Esophagus muscularis mucosa (tissue), 4 donors: ENCODE data around the gene DCTD. TPM values are rescaled to one million over a fixed set of nuclear protein-coding genes. Genes with fewer than 3 reads are reported as not detected.

Source experiments
- DNase-seq: peaks from one replicate; pipeline ENCODE4 v3.0.0-alpha.2; 2017; ENCODE audit errors: extremely low spot score
- H3K27ac ChIP-seq, 4 donors: fragments of 200-600 bp; sonication (generic); replicated peaks in 1 of 4; 1 replicate in 3 of 4; 2 replicates in 1 of 4; pipeline ENCODE4 v1.5.1; 2016 to 2019; ENCODE audit warnings: mild to moderate bottlenecking in 1 of 4
- H3K27me3 ChIP-seq, 4 donors: fragments of 200-600 bp; sonication (generic); one replicate each; pipeline versions ENCODE4 v1.5.1 to v1.6.0; 2016 to 2019
- H3K36me3 ChIP-seq, 4 donors: fragments of 200-600 bp; sonication (generic); one replicate each; pipeline ENCODE4 v1.5.1; 2016 to 2019
- H3K4me1 ChIP-seq, 4 donors: fragments of 200-600 bp; sonication (generic); one replicate each; pipeline ENCODE4 v1.5.1; 2016 to 2019
- H3K4me3 ChIP-seq, 4 donors: fragments of 200-600 bp; sonication (generic); 1 replicate in 2 of 4; 2 replicates in 2 of 4; pipeline ENCODE4 v1.5.1; 2016 to 2019; ENCODE audit warnings: mild to moderate bottlenecking in 4 of 4, moderate library complexity in 1 of 4
- H3K9me3 ChIP-seq, 4 donors: fragments of 200-600 bp; sonication (generic); 1 replicate in 3 of 4; 2 replicates in 1 of 4; pipeline ENCODE4 v1.5.1; 2016 to 2019
- EP300 ChIP-seq: sonication (generic); formaldehyde crosslinking; IDR thresholded peaks from one replicate; pipeline ENCODE4 v1.6.1; 2017; ENCODE audit warnings: antibody characterized with exemption
- POLR2A ChIP-seq: fragments of 450-650 bp; IDR thresholded peaks from one replicate; pipeline ENCODE4 v1.6.1; 2017; ENCODE audit warnings: antibody characterized with exemption, moderate library complexity, mild to moderate bottlenecking, low read depth
- POLR2AphosphoS5 ChIP-seq, 2 donors: sonication (generic); formaldehyde crosslinking; IDR thresholded peaks; one replicate each; pipeline ENCODE4 v1.6.1; 2017; ENCODE audit warnings: antibody characterized with exemption in 2 of 2
- WGBS: methylation state at CpG from one replicate; pipeline ENCODE4 v1.1.5; 2018; 5-methylcytosine and 5-hydroxymethylcytosine counted together
- intact Hi-C: fragments of 100-400 bp; cut with DNase I; formaldehyde crosslinking; loops from one replicate; pipeline ENCODE4 v1.15.1; 2023
- total RNA-seq, 4 donors: library from RNA; depleted of rRNA; stranded (reverse); fragments of >200 nt; gene quantifications; one replicate each; pipeline versions ENCODE4 v1.1.0 to v1.2.1, GENCODE V29; 2016
- TF ChIP-seq, protein P1 (sequence below), 3 experiments: fragments of 200-600 bp in 2 of 3; fragments of 450-650 bp in 1 of 3; sonication (generic) in 2 of 3; IDR thresholded peaks; one replicate each; pipeline ENCODE4 v1.5.1; 2017 to 2019; ENCODE audit warnings: antibody characterized with exemption in 3 of 3, mild to moderate bottlenecking in 2 of 3, moderate library complexity in 1 of 3

The DCTD gene
- 10 to 100 TPM; 33.6 to 55.3 (median 48.7) TPM for total RNA-seq

DNA sequence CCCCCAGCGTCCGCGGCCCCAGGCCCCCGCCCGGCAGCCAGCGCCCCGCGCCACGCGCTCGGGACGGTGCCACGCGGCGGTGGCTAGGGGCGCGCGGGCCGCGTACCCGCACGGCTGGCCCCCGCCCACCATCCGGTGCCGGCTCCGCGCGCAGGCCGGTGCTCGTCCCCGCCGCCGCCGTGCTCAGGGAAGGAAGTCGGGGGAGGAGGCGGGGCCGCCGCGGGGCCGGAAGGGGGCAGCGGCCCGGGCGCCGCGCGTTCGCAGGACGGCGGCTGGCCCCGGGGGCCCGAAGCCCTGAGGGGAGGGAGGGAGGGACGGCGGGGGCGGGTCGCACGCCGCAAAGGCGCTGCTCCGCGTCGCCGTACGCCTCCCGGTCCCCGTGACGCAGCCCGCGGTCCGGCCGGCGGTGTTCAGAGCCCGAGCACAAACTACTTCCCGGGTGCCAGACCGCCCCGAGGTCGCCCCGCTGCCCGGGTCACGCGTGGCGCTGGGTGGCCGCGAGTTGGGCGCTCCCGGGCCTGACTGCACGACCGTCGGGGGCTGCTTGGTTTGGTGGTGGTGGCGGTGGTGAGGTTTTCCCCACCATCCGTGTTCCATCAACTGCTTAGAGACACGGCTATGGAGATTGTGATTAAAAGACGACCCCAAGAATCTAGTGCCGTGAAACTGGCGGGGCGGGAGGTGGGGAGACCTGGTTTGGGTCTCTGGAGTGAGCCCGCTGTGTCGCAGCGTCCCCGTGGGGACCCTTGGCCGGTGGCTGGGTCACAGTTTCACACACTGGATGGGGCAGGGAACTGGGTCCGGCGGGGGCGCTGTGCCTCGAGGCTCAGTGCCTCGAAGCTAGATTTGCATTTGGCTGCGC is at the start of gene DCTD:
TSS of gene DCTD (minus strand) at position 205 of the 862 bp plus-strand sequence. CDS start 1,818 bp downstream, outside the sequence.
- DNase-seq = no peak
- Histone ChIP-seq H3K36me3 (peaks cover 15 to 30% (median 25%) of the 10 kb centered on the region in 4 donors), H3K27me3 (no peaks in the 10 kb centered on the region), H3K9me3 (no peaks in the 10 kb centered on the region), H3K27ac (peak within 1 kb of the TSS; percentile 88 to 97 (median 94)), H3K4me1 (peaks cover 9 to 30% (median 23%) of the 10 kb centered on the region in 4 donors), H3K4me3 (peak within 1 kb of the TSS; percentile 69 to 97 (median 89))
- intact Hi-C loops = no loop called here
- TF ChIP-seq EP300 (no peak), POLR2AphosphoS5 (IDR thresholded peaks at IDR 0.05) (peak; percentile 47 to 69)
- TF ChIP-seq, protein P1, sequence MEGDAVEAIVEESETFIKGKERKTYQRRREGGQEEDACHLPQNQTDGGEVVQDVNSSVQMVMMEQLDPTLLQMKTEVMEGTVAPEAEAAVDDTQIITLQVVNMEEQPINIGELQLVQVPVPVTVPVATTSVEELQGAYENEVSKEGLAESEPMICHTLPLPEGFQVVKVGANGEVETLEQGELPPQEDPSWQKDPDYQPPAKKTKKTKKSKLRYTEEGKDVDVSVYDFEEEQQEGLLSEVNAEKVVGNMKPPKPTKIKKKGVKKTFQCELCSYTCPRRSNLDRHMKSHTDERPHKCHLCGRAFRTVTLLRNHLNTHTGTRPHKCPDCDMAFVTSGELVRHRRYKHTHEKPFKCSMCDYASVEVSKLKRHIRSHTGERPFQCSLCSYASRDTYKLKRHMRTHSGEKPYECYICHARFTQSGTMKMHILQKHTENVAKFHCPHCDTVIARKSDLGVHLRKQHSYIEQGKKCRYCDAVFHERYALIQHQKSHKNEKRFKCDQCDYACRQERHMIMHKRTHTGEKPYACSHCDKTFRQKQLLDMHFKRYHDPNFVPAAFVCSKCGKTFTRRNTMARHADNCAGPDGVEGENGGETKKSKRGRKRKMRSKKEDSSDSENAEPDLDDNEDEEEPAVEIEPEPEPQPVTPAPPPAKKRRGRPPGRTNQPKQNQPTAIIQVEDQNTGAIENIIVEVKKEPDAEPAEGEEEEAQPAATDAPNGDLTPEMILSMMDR (IDR thresholded peaks at IDR 0.05) = peak; percentile 36 to 40 (median 39)
- WGBS = under 1% methylated on average over 51 of the region's 106 CpGs

- Histone ChIP-seq H3K27ac (no peak overlapping the region), H3K4me1 (no peaks in the 10 kb centered on the region), H3K9me3 (peaks cover 0 to 12% (median 4%) of the 10 kb centered on the region in 4 donors), H3K4me3 (no peak overlapping the region), H3K27me3 (no peaks in the 10 kb centered on the region), H3K36me3 (no peaks in the 10 kb centered on the region)
- TF ChIP-seq EP300 (no peak), POLR2A (no peak)
- TF ChIP-seq, protein P1 (IDR thresholded peaks at IDR 0.05) = no peak
- 62% methylated on average over 1 of the region's 1 CpG for WGBS
- intact Hi-C loops = no loop called here
- no peak for DNase-seq
These were observed 43.6 kb upstream of the DCTD start for GRCh38 chr4:182960746-182961145.

- Histone ChIP-seq H3K27ac (no peak overlapping the region), H3K4me3 (no peak overlapping the region), H3K4me1 (no peaks in the 10 kb centered on the region), H3K36me3 (no peaks in the 10 kb centered on the region), H3K9me3 (peaks cover 0 to 12% (median 4%) of the 10 kb centered on the region in 4 donors), H3K27me3 (no peaks in the 10 kb centered on the region)
- DNase-seq = no peak
- TF ChIP-seq EP300 = no peak
- TF ChIP-seq POLR2A = no peak
- TF ChIP-seq, protein P1 (IDR thresholded peaks at IDR 0.05) = no peak
- intact Hi-C loops = no loop called here
- WGBS = 92% methylated on average over 9 of the region's 9 CpGs
These were observed 43.0 kb upstream of the DCTD start for GRCh38 chr4:182960228-182960627.

GRCh38 chr4:182955411-182955810 is 38.2 kb upstream of the DCTD start:
- no peak for DNase-seq
- Histone ChIP-seq H3K27me3 (no peaks in the 10 kb centered on the region), H3K27ac (no peak overlapping the region), H3K36me3 (no peaks in the 10 kb centered on the region), H3K4me3 (no peak overlapping the region), H3K9me3 (peaks cover 0 to 12% (median 4%) of the 10 kb centered on the region in 4 donors), H3K4me1 (no peaks in the 10 kb centered on the region)
- 69% methylated on average over 2 of the region's 2 CpGs for WGBS
- intact Hi-C loops = no loop called here
- TF ChIP-seq, protein P1 (IDR thresholded peaks at IDR 0.05) = no peak
- no peak for TF ChIP-seq POLR2A
- no peak for TF ChIP-seq POLR2AphosphoS5 (IDR thresholded peaks at IDR 0.05)
- no peak for TF ChIP-seq EP300
